ENCODE measurements around the gene SNAP25. TPM values are rescaled to one million over a fixed set of nuclear protein-coding genes. Genes with fewer than 3 reads are reported as not detected.

The SNAP25 gene
- total RNA-seq, 1 experiment from 2014 or later = not detected

DNA sequence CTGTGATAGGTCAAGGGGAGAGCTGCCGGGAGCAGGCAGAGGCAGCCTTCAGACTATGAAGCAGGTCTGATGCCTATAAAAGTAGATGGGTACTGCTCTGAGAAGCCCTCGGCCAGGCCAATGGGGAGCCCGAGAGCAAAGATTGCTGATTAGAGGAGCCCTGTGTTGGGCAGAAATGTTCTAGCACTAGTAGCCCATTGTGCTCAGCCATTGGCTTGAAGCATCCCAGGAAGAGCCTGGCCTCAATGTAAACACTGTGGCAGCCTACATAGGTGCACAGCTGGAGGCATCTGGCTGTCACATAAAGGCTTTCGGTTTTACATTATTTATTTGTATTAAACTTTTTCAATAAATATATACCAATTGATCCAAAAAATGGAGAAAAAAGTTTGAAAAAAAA, 67.7 kb downstream of the SNAP25 start:
- Histone ChIP-seq H3K79me2 (ENCODE audit: low read depth) (no peaks in the 10 kb centered on the region), H3K4me2 (no peak overlapping the region), H3K36me3 (ENCODE audit: low read depth) (no peaks in the 10 kb centered on the region), H3K9me3 (ENCODE audit: insufficient read depth, low read depth) (no peaks in the 10 kb centered on the region), H3F3A (ENCODE audit: insufficient read depth, low read depth) (no peaks in the 10 kb centered on the region), H3K4me3 (no peak overlapping the region), H2AFZ (no peak overlapping the region), H4K20me1 (ENCODE audit: insufficient read depth) (peaks cover 4% of the 10 kb centered on the region; the same call in 1 of the 2 replicates), H3K27me3 (ENCODE audit: insufficient read depth, low read depth) (no peaks in the 10 kb centered on the region), H3K9me2 (ENCODE audit: insufficient read depth) (no peaks in the 10 kb centered on the region), H3K27ac (no peak overlapping the region), H3K4me1 (replicated peaks; ENCODE audit: insufficient read depth) (no peaks in the 10 kb centered on the region)
- ChIA-PET CTCF (no interaction called here), POLR2A (ENCODE audit: unreplicated experiment) (no interaction called here)
- no peak for DNase-seq
- intact Hi-C loops (cut with micrococcal nuclease; ENCODE audit: unreplicated experiment) = no loop called here
- BruUV-seq (replicated peaks) = no TSS peak
- no peak for TF ChIP-seq EZH2 (IDR thresholded peaks at IDR 0.05; ENCODE audit: low read depth)
- TF ChIP-seq, protein P1, sequence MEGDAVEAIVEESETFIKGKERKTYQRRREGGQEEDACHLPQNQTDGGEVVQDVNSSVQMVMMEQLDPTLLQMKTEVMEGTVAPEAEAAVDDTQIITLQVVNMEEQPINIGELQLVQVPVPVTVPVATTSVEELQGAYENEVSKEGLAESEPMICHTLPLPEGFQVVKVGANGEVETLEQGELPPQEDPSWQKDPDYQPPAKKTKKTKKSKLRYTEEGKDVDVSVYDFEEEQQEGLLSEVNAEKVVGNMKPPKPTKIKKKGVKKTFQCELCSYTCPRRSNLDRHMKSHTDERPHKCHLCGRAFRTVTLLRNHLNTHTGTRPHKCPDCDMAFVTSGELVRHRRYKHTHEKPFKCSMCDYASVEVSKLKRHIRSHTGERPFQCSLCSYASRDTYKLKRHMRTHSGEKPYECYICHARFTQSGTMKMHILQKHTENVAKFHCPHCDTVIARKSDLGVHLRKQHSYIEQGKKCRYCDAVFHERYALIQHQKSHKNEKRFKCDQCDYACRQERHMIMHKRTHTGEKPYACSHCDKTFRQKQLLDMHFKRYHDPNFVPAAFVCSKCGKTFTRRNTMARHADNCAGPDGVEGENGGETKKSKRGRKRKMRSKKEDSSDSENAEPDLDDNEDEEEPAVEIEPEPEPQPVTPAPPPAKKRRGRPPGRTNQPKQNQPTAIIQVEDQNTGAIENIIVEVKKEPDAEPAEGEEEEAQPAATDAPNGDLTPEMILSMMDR (conservative IDR thresholded peaks at IDR 0.05) = no peak

DNA sequence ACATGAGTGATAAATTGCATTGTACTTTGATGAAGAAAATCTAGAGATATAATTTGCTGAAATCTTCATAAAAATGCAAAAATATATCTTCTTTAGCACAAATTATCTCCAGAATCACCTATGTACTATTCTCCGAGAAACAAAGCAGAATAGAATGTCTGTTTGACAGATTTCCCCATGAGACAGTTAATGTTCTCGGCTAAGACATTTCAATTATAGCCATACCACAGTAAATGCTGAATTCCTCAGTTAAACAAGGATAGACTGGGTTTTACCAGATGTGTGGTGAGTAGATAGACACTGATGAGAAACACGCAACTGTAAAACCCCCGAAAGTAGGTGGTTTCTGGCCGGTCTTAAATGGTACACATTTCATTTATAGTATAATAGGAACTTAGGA, 69.8 kb downstream of the SNAP25 start:
- ChIA-PET CTCF (no interaction called here), POLR2A (ENCODE audit: unreplicated experiment) (no interaction called here)
- Histone ChIP-seq H3K79me2 (ENCODE audit: low read depth) (no peaks in the 10 kb centered on the region), H3K4me3 (no peak overlapping the region), H3K4me2 (no peak overlapping the region), H4K20me1 (ENCODE audit: insufficient read depth) (peaks cover 4% of the 10 kb centered on the region; the same call in 1 of the 2 replicates), H3K9me3 (ENCODE audit: insufficient read depth, low read depth) (no peaks in the 10 kb centered on the region), H3K27me3 (ENCODE audit: insufficient read depth, low read depth) (no peaks in the 10 kb centered on the region), H3K4me1 (replicated peaks; ENCODE audit: insufficient read depth) (no peaks in the 10 kb centered on the region), H2AFZ (no peak overlapping the region), H3K36me3 (ENCODE audit: low read depth) (no peaks in the 10 kb centered on the region), H3K9me2 (ENCODE audit: insufficient read depth) (no peaks in the 10 kb centered on the region), H3F3A (ENCODE audit: insufficient read depth, low read depth) (no peaks in the 10 kb centered on the region), H3K27ac (no peak overlapping the region)
- no TSS peak for BruUV-seq (replicated peaks)
- TF ChIP-seq EZH2 (IDR thresholded peaks at IDR 0.05; ENCODE audit: low read depth) = no peak
- TF ChIP-seq, protein P1 (conservative IDR thresholded peaks at IDR 0.05) = no peak
- DNase-seq = no peak
- intact Hi-C loops (cut with micrococcal nuclease; ENCODE audit: unreplicated experiment) = no loop called here

DNA sequence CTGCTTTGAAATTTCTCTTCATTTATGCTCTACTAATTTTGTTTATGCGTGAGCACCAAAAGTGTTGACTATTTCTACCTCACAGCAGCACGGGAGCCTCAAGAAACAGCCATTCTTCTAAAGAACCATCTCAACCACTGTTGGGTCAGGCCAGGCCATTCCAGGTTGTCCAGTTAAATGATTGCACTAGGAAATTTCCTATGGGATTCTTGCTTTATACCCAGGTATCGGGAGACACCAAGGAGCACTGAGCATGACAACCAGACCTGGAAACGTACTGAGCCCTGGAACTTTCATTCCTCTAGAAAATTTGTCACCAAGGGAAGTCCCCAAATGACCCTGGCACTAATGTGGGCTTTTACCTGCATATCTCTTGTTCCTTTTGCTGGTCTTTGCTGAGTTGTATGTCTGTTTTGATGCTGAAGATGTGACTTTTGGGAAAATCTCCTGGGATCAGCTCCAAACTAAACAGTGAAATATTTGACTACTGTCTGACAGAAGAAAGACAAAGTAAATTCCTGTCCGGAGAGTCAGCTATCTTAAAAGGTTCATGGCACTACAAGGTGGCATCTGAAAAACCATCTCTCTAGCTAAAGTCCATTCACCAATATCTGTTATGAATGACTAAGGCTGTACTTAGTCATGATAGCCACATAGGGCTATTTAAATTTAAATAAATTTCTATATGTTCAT, 70.5 kb downstream of the SNAP25 start:
- H3K79me2 ChIP-seq (ENCODE audit: low read depth) = no peaks in the 10 kb centered on the region
- no peaks in the 10 kb centered on the region for H3K36me3 ChIP-seq (ENCODE audit: low read depth)
- no peak overlapping the region for H2AFZ ChIP-seq
- H3K4me3 ChIP-seq = no peak overlapping the region
- H3K9me3 ChIP-seq (ENCODE audit: insufficient read depth, low read depth) = no peaks in the 10 kb centered on the region
- TF ChIP-seq, protein P1 (conservative IDR thresholded peaks at IDR 0.05) = no peak
- no peak for TF ChIP-seq EZH2 (IDR thresholded peaks at IDR 0.05; ENCODE audit: low read depth)
- no peaks in the 10 kb centered on the region for H3K27me3 ChIP-seq (ENCODE audit: insufficient read depth, low read depth)
- no peaks in the 10 kb centered on the region for H3F3A ChIP-seq (ENCODE audit: insufficient read depth, low read depth)
- ChIA-PET POLR2A (ENCODE audit: unreplicated experiment) (no interaction called here), CTCF (no interaction called here)
- no peak for DNase-seq
- intact Hi-C loops (cut with micrococcal nuclease; ENCODE audit: unreplicated experiment) = no loop called here
- no peak overlapping the region for H3K27ac ChIP-seq
- no peaks in the 10 kb centered on the region for H3K9me2 ChIP-seq (ENCODE audit: insufficient read depth)
- H3K4me1 ChIP-seq (replicated peaks; ENCODE audit: insufficient read depth) = no peaks in the 10 kb centered on the region
- no peak overlapping the region for H3K4me2 ChIP-seq
- BruUV-seq (replicated peaks) = no TSS peak
- H4K20me1 ChIP-seq (ENCODE audit: insufficient read depth) = peaks cover 4% of the 10 kb centered on the region; the same call in 1 of the 2 replicates

Measured in PC-9 (cell line).